Measurements from ENCODE around the gene GSN.

DNA sequence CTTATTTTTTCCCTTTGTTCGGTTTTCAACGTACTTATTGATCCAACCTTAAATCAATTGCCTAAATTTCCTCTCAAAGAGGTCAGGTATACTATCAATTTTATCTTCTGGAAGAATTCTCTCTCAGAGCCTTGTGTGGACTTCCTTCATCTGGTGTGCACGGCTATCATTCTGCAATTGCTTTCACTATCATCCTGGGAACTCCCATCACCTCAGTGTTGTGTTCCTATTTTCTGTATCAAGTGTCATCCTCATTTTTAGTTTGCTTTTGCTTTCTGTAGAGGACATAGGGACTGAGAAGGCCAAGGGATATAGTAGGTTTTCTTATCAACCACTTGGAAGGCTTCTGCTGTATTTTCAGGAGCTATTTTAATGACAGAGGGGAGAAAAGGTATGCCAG is 90.8 kb downstream of the GSN start:
- no peak for TF ChIP-seq POLR2AphosphoS5 (IDR thresholded peaks at IDR 0.05; ENCODE audit: borderline replicate concordance, low read depth, low read length)
- TF ChIP-seq EZH2 (IDR thresholded peaks at IDR 0.05), result no peak
- no peak for TF ChIP-seq FOXP2 (optimal IDR thresholded peaks at IDR 0.05; ENCODE audit: control extremely low read depth, extremely low read length, insufficient read depth)
